MM.1S (cell line): ENCODE data around the gene LEMD3.

Experiments used
- DNase-seq: peaks from one replicate; pipeline ENCODE4 v3.0.0-alpha.2; 2015
- H2AFZ ChIP-seq: fragments of 300-600 bp; sonication (generic); 2 replicates; pipeline ENCODE4 v1.6.0; 2016; ENCODE audit warnings: antibody characterized with exemption, low read length
- H3F3A ChIP-seq: fragments of 300-600 bp; sonication (generic); 2 replicates; pipeline ENCODE4 v1.6.1; 2016; ENCODE audit warnings: mild to moderate bottlenecking, antibody characterized with exemption, low read length, moderate library complexity, mixed read lengths; ENCODE audit not compliant: insufficient read depth
- H3K27ac ChIP-seq: fragments of 300-600 bp; sonication (generic); 2 replicates; pipeline ENCODE4 v1.5.1; 2016; ENCODE audit warnings: mild to moderate bottlenecking, low read length
- H3K27me3 ChIP-seq: fragments of 300-600 bp; sonication (generic); replicated peaks from 2 replicates; pipeline ENCODE4 v1.6.0; 2016; ENCODE audit warnings: low read length; ENCODE audit not compliant: insufficient read depth
- H3K36me3 ChIP-seq: fragments of 300-600 bp; sonication (generic); replicated peaks from 2 replicates; pipeline ENCODE4 v1.6.1; 2016; ENCODE audit warnings: mild to moderate bottlenecking, low read length, mixed read lengths; ENCODE audit not compliant: insufficient read depth
- H3K4me1 ChIP-seq: fragments of 300-600 bp; sonication (generic); 2 replicates; pipeline ENCODE4 v1.6.1; 2016; ENCODE audit warnings: low read length, mixed read lengths
- H3K4me2 ChIP-seq: fragments of 300-600 bp; sonication (generic); 2 replicates; pipeline ENCODE4 v1.6.0; 2016; ENCODE audit warnings: low read depth, low read length
- H3K4me3 ChIP-seq: fragments of 300-600 bp; sonication (generic); 2 replicates; pipeline ENCODE4 v1.5.1; 2016; ENCODE audit warnings: low read length, mixed read lengths
- H3K79me2 ChIP-seq: fragments of 300-600 bp; sonication (generic); 2 replicates; pipeline ENCODE4 v1.6.1; 2016; ENCODE audit warnings: mixed run types, low read length, mixed read lengths
- H3K9ac ChIP-seq: fragments of 300-600 bp; sonication (generic); 2 replicates; pipeline ENCODE4 v1.6.1; 2016; ENCODE audit warnings: low read length, mixed read lengths
- H3K9me2 ChIP-seq: fragments of 300-600 bp; sonication (generic); replicated peaks from 2 replicates; pipeline ENCODE4 v1.6.1; 2016; ENCODE audit warnings: mild to moderate bottlenecking, low read length, mixed read lengths; ENCODE audit not compliant: insufficient read depth
- H3K9me3 ChIP-seq: fragments of 300-600 bp; sonication (generic); replicated peaks from 2 replicates; pipeline ENCODE4 v1.6.1; 2016; ENCODE audit warnings: mild to moderate bottlenecking, low read length, mixed read lengths; ENCODE audit not compliant: insufficient read depth
- H4K20me1 ChIP-seq: fragments of 300-600 bp; sonication (generic); 2 replicates; pipeline ENCODE4 v1.6.1; 2016; ENCODE audit warnings: mild to moderate bottlenecking, low read length, moderate library complexity, mixed read lengths; ENCODE audit not compliant: insufficient read depth
- CTCF ChIP-seq: fragments of 300-600 bp; sonication (generic); IDR thresholded peaks from 2 replicates; pipeline ENCODE4 v1.5.1; 2016; ENCODE audit warnings: antibody characterized with exemption, low read length, mixed read lengths
- EZH2 ChIP-seq: fragments of 300-600 bp; sonication (generic); optimal IDR thresholded peaks from 2 replicates; pipeline ENCODE3; 2017; ENCODE audit warnings: low read depth, mild to moderate bottlenecking, antibody characterized with exemption, low read length, mixed read lengths
- EZH2phosphoT487 ChIP-seq: fragments of 300-600 bp; sonication (generic); IDR thresholded peaks from 2 replicates; pipeline ENCODE4 v1.6.1; 2018; ENCODE audit warnings: antibody characterized with exemption, low read length

Gene LEMD3

GRCh38 chr12:65296508-65297265, 127.3 kb downstream of the LEMD3 start:
- Histone ChIP-seq H3K4me1 (peaks cover 38% of the 10 kb centered on the region), H3K36me3 (no peaks in the 10 kb centered on the region), H3K9me2 (no peaks in the 10 kb centered on the region), H3K27me3 (no peaks in the 10 kb centered on the region), H2AFZ (no peak overlapping the region), H3K79me2 (no peaks in the 10 kb centered on the region), H3K4me3 (no peak overlapping the region), H3K4me2 (no peak overlapping the region), H4K20me1 (no peaks in the 10 kb centered on the region), H3F3A (peaks cover 15% of the 10 kb centered on the region), H3K9me3 (no peaks in the 10 kb centered on the region), H3K9ac (no peak overlapping the region), H3K27ac (no peak overlapping the region)
- no peak for TF ChIP-seq EZH2phosphoT487
- no peak for TF ChIP-seq CTCF
- TF ChIP-seq EZH2, result no peak
- DNase-seq, result no peak
